HCT116 (cell line): ENCODE data around the gene ZNF254. TPM values are rescaled to one million over a fixed set of nuclear protein-coding genes. Genes with fewer than 3 reads are reported as not detected.

Experiments
- ATAC-seq: fragments of 200-7000 bp; cut with Tn5 transposase; 2 replicates; pipeline ENCODE4 v1.9.1; 2020; ENCODE audit warnings: mild to moderate bottlenecking, moderate library complexity
- BruUV-seq: library from RNA; stranded (reverse); fragments of 400-500 nt; replicated peaks from 2 replicates; lab custom pipeline; 2021; lab: Mats Ljungman, UMichigan
- CTCF ChIA-PET: fragments of 300-600 bp; sonication (Branson Sonifier 250); formaldehyde crosslinking; loops from one replicate; lab custom pipeline; 2021; ENCODE audit warnings: antibody characterized with exemption; lab: Charles Lee
- POLR2A ChIA-PET: fragments of 300-600, 350-600 bp; sonication (Branson Sonifier 250); formaldehyde crosslinking; loops from one replicate; lab custom pipeline; 2021; ENCODE audit warnings: antibody characterized with exemption; lab: Charles Lee
- RAD21 ChIA-PET, 2 experiments: fragments of 300-600 bp; sonication (Branson Sonifier 250); formaldehyde crosslinking; loops; one replicate each; lab custom pipeline; 2023; ENCODE audit warnings: low total read pairs in 2 of 2; ENCODE audit not compliant: uncharacterized antibody in 2 of 2, unreplicated experiment in 2 of 2, low non-redundant PET in 1 of 2; lab: Charles Lee
- DNase-seq: peaks from one replicate; pipeline ENCODE4 v3.0.0-alpha.2; 2010; ENCODE audit warnings: low read depth, low spot score
- H2AFZ ChIP-seq: fragments of 200-600 bp; shearing (Covaris generic), sonication (generic); 2 replicates; pipeline ENCODE4 v1.6.1; 2017; ENCODE audit warnings: low read depth, mixed run types, mixed read lengths, antibody characterized with exemption, low read length; ENCODE audit not compliant: poor library complexity, severe bottlenecking
- H3K27ac ChIP-seq: 2 replicates; pipeline ENCODE4 v1.5.1; 2012; ENCODE audit warnings: low read depth, low read length
- H3K27me3 ChIP-seq: fragments of 200-600 bp; sonication (generic); 2 replicates; pipeline ENCODE4 v1.6.1; 2016; ENCODE audit warnings: mixed run types, low read length, mixed read lengths; ENCODE audit not compliant: insufficient read depth
- H3K36me3 ChIP-seq, 2 experiments: fragments of 200-500 bp in 1 of 2; fragments of 200-600 bp in 1 of 2; sonication (Bioruptor generic) in 1 of 2; sonication (generic) in 1 of 2; 2 replicates each; pipeline versions ENCODE4 v1.5.1 to v1.6.1; 2014 to 2016; ENCODE audit warnings: low read length in 2 of 2, inconsistent platforms in 1 of 2, mixed read lengths in 1 of 2, mixed run types in 1 of 2; ENCODE audit not compliant: insufficient read depth in 2 of 2, control insufficient read depth in 1 of 2
- H3K4me1 ChIP-seq, 2 experiments: fragments of 200-600 bp in 1 of 2; sonication (generic) in 1 of 2; 2 replicates each; pipeline versions ENCODE4 v1.5.1 to v1.6.1; 2012 to 2017; ENCODE audit warnings: low read length in 2 of 2, inconsistent platforms in 1 of 2, mild to moderate bottlenecking in 1 of 2, mixed read lengths in 1 of 2, mixed run types in 1 of 2, moderate library complexity in 1 of 2; ENCODE audit not compliant: insufficient read depth in 2 of 2, control insufficient read depth in 1 of 2
- H3K4me2 ChIP-seq: fragments of 200-600 bp; sonication (generic); 2 replicates; pipeline ENCODE4 v1.6.1; 2017; ENCODE audit warnings: mixed run types, low read length, mixed read lengths
- H3K4me3 ChIP-seq, 2 experiments: fragments of 200-600 bp in 1 of 2; sonication (generic) in 1 of 2; replicated peaks in 1 of 2; 2 replicates each; pipeline ENCODE4 v1.5.1; 2011 to 2016; ENCODE audit warnings: low read length in 2 of 2, control low read depth in 1 of 2, low read depth in 1 of 2, mild to moderate bottlenecking in 1 of 2, mixed read lengths in 1 of 2, mixed run types in 1 of 2
- H3K79me2 ChIP-seq: fragments of 200-600 bp; sonication (generic); 2 replicates; pipeline ENCODE4 v1.6.1; 2017; ENCODE audit warnings: mild to moderate bottlenecking, mixed run types, low read length, moderate library complexity, mixed read lengths; ENCODE audit not compliant: insufficient read depth
- H3K9ac ChIP-seq: fragments of 200-600 bp; sonication (generic); 2 replicates; pipeline ENCODE4 v1.6.1; 2016; ENCODE audit warnings: low read length, mixed read lengths
- H3K9me2 ChIP-seq: fragments of 200-600 bp; sonication (generic), shearing (Covaris generic); 2 replicates; pipeline ENCODE4 v1.6.1; 2017; ENCODE audit warnings: mixed run types, mild to moderate bottlenecking, moderate library complexity; ENCODE audit not compliant: insufficient read depth
- H3K9me3 ChIP-seq, 2 experiments: fragments of 200-500 bp in 1 of 2; fragments of 200-600 bp in 1 of 2; sonication (Bioruptor generic) in 1 of 2; sonication (generic) in 1 of 2; 2 replicates each; pipeline ENCODE4 v1.6.1; 2014 to 2017; ENCODE audit warnings: low read length in 2 of 2, mixed read lengths in 2 of 2, inconsistent platforms in 1 of 2, low read depth in 1 of 2, mild to moderate bottlenecking in 1 of 2, mixed run types in 1 of 2, moderate library complexity in 1 of 2; ENCODE audit not compliant: control insufficient read depth in 1 of 2, insufficient read depth in 1 of 2
- H4K20me1 ChIP-seq: fragments of 200-600 bp; sonication (generic), shearing (Covaris generic); 2 replicates; pipeline ENCODE4 v1.6.1; 2017; ENCODE audit warnings: mixed run types, mild to moderate bottlenecking, moderate library complexity; ENCODE audit not compliant: insufficient read depth
- CEBPB ChIP-seq: IDR thresholded peaks from 2 replicates; pipeline ENCODE4 v1.6.1; 2012; ENCODE audit warnings: low read depth
- CTCF ChIP-seq, 3 experiments: fragments of 200-600 bp in 1 of 3; sonication (generic) in 1 of 3; IDR thresholded peaks in 2 of 3; conservative IDR thresholded peaks in 1 of 3; 2 replicates each; pipeline ENCODE4 v1.5.1; 2012 to 2017; ENCODE audit warnings: low read depth in 2 of 3, low read length in 2 of 3, antibody characterized with exemption in 1 of 3, borderline replicate concordance in 1 of 3, control low read depth in 1 of 3, mild to moderate bottlenecking in 1 of 3, mixed read lengths in 1 of 3, mixed run types in 1 of 3, moderate library complexity in 1 of 3; ENCODE audit not compliant: insufficient read depth in 1 of 3
- ELF1 ChIP-seq: IDR thresholded peaks from 2 replicates; pipeline ENCODE4 v1.6.1; 2012; ENCODE audit warnings: low read depth, borderline replicate concordance
- EZH2phosphoT487 ChIP-seq: fragments of 200-600 bp; IDR thresholded peaks from 2 replicates; pipeline ENCODE4 v1.6.1; 2018; ENCODE audit warnings: antibody characterized with exemption, borderline replicate concordance
- FOSL1 ChIP-seq: IDR thresholded peaks from 2 replicates; pipeline ENCODE4 v1.6.1; 2012; ENCODE audit warnings: low read depth
- JUND ChIP-seq: IDR thresholded peaks from 2 replicates; pipeline ENCODE4 v1.6.1; 2012
- MAX ChIP-seq: IDR thresholded peaks from 2 replicates; pipeline ENCODE4 v1.6.1; 2012
- POLR2A ChIP-seq: IDR thresholded peaks from 2 replicates; pipeline ENCODE4 v1.7.0; 2011; ENCODE audit warnings: borderline replicate concordance; ENCODE audit not compliant: insufficient read depth, insufficient read length; ENCODE audit errors: extremely low read depth
- SIN3A ChIP-seq: IDR thresholded peaks from 2 replicates; pipeline ENCODE4 v1.6.1; 2012; ENCODE audit warnings: low read depth
- SP1 ChIP-seq: IDR thresholded peaks from 2 replicates; pipeline ENCODE4 v1.6.1; 2012; ENCODE audit warnings: low read depth
- YY1 ChIP-seq: IDR thresholded peaks from 2 replicates; pipeline ENCODE4 v1.6.1; 2011; ENCODE audit warnings: low read length, low read depth, moderate library complexity, mild to moderate bottlenecking; ENCODE audit not compliant: insufficient replicate concordance; ENCODE audit errors: extremely low read depth
- ZBTB33 ChIP-seq: IDR thresholded peaks from 2 replicates; pipeline ENCODE4 v1.6.1; 2011; ENCODE audit warnings: mild to moderate bottlenecking, low read length, moderate library complexity; ENCODE audit not compliant: insufficient replicate concordance; ENCODE audit errors: extremely low read depth
- ZFX ChIP-seq: fragments of 450-650 bp; IDR thresholded peaks from 2 replicates; pipeline ENCODE4 v1.6.1; 2017
- intact Hi-C: fragments of 100-400 bp; cut with micrococcal nuclease; formaldehyde crosslinking; loops from 2 replicates; pipeline ENCODE4 v1.10.0; 2022
- total RNA-seq: library from RNA; stranded (reverse); gene quantifications from one replicate; pipeline ENCODE4 v1.2.1, GENCODE V29; 2021; ENCODE audit not compliant: unreplicated experiment

ZNF254 gene
- total RNA-seq, 1 experiment from 2014 or later: 2.5 TPM

- TF ChIP-seq FOSL1 (no peak), ZBTB33 (no peak), MAX (no peak), SIN3A (no peak)
- ATAC-seq (no peak), DNase-seq (no peak)
- Histone ChIP-seq H3K9me2 (no peaks in the 10 kb centered on the region), H3K27me3 (no peaks in the 10 kb centered on the region), H3K9me3 (peaks cover 3 to 5% of the 10 kb centered on the region in 2 experiments; a peak in 1 of 4 replicates), H3K4me2 (no peak overlapping the region), H3K9ac (no peak overlapping the region), H3K27ac (no peak overlapping the region), H3K79me2 (no peaks in the 10 kb centered on the region), H2AFZ (no peak overlapping the region), H3K4me3 (no peak overlapping the region), H3K36me3 (no peaks in the 10 kb centered on the region), H3K4me1 (peaks cover 0 to 6% of the 10 kb centered on the region in 2 experiments; a peak in 1 of 4 replicates), H4K20me1 (no peaks in the 10 kb centered on the region)
- ChIA-PET RAD21 (no interaction called here), POLR2A (no interaction called here), CTCF (no interaction called here)
- intact Hi-C loops: no loop called here
- no TSS peak for BruUV-seq
Measured at GRCh38 chr19:24064175-24064574, 22.8 kb upstream of the ZNF254 start.

GRCh38 chr19:24065243-24065642, 21.7 kb upstream of the ZNF254 start:
- Histone ChIP-seq H3K36me3 (no peaks in the 10 kb centered on the region), H3K4me1 (peaks cover 0 to 6% of the 10 kb centered on the region in 2 experiments; a peak in 1 of 4 replicates), H3K27ac (no peak overlapping the region), H3K9me2 (no peaks in the 10 kb centered on the region), H3K79me2 (no peaks in the 10 kb centered on the region), H3K9ac (no peak overlapping the region), H3K27me3 (no peaks in the 10 kb centered on the region), H3K4me2 (no peak overlapping the region), H3K9me3 (peaks cover 3 to 7% of the 10 kb centered on the region in 2 experiments; a peak in 1 of 4 replicates), H2AFZ (no peak overlapping the region), H4K20me1 (no peaks in the 10 kb centered on the region), H3K4me3 (no peak overlapping the region)
- ATAC-seq: no peak
- no peak for DNase-seq
- POLR2A ChIA-PET: no interaction called here
- RAD21 ChIA-PET: no interaction called here
- intact Hi-C loops: no loop called here
- CTCF ChIA-PET: no interaction called here
- no TSS peak for BruUV-seq
- TF ChIP-seq ELF1 (no peak), CTCF (IDR thresholded peaks at IDR 0.05 in 2 of 3, conservative IDR thresholded peaks at IDR 0.05 in 1 of 3; ENCODE audit: borderline replicate concordance in 1 of 3, insufficient read depth in 1 of 3, low read depth in 2 of 3, low read length in 2 of 3) (no peak), MAX (no peak), ZFX (no peak), JUND (no peak), ZBTB33 (no peak), SIN3A (no peak), EZH2phosphoT487 (no peak), YY1 (no peak), FOSL1 (no peak), CEBPB (no peak), SP1 (no peak), POLR2A (no peak)
